Measurements from ENCODE around the gene HS6ST1.

Gene HS6ST1

DNA sequence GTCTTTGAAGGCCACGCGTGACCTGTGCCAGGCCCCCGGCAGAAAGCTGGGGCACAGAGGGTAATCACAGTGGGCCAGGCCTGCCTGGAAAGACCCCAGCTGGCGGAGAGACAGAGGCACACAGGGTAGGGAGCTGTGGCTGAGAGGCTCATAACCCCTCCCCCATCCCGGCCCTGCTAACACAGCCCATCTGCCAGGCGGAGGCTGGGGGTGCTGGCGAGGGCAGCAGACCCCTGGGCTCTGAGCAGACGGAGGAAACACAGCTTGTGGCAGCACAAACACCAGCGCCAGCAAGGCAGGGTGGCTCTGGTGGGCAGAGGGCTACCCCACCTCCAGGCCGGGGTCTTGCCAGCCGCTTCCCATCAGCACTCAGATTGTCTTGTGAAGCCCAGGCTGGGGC, 19.0 kb downstream of the HS6ST1 start:
- Histone ChIP-seq H3K27me3 (ENCODE audit: insufficient read depth, poor library complexity, severe bottlenecking) (no peaks in the 10 kb centered on the region), H3K4me3 (replicated peaks; ENCODE audit: insufficient read depth, low read length) (no peak overlapping the region), H3K27ac (replicated peaks) (no peak overlapping the region)
- DNase-seq (ENCODE audit: low read depth in 1 of 2, low spot score in 1 of 2) = no peak
- TF ChIP-seq, protein P1, sequence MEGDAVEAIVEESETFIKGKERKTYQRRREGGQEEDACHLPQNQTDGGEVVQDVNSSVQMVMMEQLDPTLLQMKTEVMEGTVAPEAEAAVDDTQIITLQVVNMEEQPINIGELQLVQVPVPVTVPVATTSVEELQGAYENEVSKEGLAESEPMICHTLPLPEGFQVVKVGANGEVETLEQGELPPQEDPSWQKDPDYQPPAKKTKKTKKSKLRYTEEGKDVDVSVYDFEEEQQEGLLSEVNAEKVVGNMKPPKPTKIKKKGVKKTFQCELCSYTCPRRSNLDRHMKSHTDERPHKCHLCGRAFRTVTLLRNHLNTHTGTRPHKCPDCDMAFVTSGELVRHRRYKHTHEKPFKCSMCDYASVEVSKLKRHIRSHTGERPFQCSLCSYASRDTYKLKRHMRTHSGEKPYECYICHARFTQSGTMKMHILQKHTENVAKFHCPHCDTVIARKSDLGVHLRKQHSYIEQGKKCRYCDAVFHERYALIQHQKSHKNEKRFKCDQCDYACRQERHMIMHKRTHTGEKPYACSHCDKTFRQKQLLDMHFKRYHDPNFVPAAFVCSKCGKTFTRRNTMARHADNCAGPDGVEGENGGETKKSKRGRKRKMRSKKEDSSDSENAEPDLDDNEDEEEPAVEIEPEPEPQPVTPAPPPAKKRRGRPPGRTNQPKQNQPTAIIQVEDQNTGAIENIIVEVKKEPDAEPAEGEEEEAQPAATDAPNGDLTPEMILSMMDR (IDR thresholded peaks at IDR 0.05; ENCODE audit: insufficient read depth, low read length) = no peak
- TF ChIP-seq POLR2AphosphoS5 (IDR thresholded peaks at IDR 0.05; ENCODE audit: low read depth) = no peak
- TF ChIP-seq, protein P2, sequence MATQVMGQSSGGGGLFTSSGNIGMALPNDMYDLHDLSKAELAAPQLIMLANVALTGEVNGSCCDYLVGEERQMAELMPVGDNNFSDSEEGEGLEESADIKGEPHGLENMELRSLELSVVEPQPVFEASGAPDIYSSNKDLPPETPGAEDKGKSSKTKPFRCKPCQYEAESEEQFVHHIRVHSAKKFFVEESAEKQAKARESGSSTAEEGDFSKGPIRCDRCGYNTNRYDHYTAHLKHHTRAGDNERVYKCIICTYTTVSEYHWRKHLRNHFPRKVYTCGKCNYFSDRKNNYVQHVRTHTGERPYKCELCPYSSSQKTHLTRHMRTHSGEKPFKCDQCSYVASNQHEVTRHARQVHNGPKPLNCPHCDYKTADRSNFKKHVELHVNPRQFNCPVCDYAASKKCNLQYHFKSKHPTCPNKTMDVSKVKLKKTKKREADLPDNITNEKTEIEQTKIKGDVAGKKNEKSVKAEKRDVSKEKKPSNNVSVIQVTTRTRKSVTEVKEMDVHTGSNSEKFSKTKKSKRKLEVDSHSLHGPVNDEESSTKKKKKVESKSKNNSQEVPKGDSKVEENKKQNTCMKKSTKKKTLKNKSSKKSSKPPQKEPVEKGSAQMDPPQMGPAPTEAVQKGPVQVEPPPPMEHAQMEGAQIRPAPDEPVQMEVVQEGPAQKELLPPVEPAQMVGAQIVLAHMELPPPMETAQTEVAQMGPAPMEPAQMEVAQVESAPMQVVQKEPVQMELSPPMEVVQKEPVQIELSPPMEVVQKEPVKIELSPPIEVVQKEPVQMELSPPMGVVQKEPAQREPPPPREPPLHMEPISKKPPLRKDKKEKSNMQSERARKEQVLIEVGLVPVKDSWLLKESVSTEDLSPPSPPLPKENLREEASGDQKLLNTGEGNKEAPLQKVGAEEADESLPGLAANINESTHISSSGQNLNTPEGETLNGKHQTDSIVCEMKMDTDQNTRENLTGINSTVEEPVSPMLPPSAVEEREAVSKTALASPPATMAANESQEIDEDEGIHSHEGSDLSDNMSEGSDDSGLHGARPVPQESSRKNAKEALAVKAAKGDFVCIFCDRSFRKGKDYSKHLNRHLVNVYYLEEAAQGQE (IDR thresholded peaks at IDR 0.05; ENCODE audit: insufficient replicate concordance, low read depth) = no peak
- TF ChIP-seq GABPA (IDR thresholded peaks at IDR 0.05; ENCODE audit: low read depth) = no peak
- no peak for TF ChIP-seq SPI1 (IDR thresholded peaks at IDR 0.05; ENCODE audit: borderline replicate concordance, low read depth)

DNA sequence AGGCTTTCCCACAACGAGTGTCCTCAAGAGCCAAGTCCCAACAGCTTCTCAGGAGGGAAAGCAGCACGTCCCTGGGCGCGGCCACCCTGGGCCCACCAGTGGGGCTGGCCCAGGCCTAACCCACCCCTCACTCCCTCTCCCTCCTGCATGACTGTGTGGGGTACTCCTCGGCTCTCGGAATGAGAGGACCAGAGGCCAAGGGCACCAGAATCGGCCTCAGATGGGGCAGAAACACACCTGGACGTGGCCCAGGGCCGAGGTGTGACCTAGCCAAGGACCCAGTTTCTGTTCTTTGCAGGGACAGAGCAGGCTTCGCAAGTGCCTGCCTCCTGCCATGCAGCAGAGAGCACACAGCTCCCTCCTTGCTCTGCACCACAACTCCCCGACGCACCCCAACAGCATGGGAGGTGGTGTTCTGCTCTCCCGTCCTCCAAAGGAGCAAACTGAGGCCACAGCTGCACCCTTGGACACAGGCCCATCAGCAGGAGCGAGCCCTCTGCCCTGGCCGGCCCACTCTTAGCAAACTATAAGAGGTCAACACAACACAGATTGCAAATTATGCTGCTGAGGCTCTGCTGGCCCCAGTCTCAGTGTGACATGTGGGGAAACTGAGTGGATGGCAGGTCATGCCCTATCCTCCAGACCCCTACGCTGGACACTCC, 19.7 kb downstream of the HS6ST1 start:
- TF ChIP-seq POLR2AphosphoS5 (IDR thresholded peaks at IDR 0.05; ENCODE audit: low read depth) = no peak
- TF ChIP-seq, protein P2 (IDR thresholded peaks at IDR 0.05; ENCODE audit: insufficient replicate concordance, low read depth) = no peak
- TF ChIP-seq, protein P1 (IDR thresholded peaks at IDR 0.05; ENCODE audit: insufficient read depth, low read length) = no peak
- TF ChIP-seq GABPA (IDR thresholded peaks at IDR 0.05; ENCODE audit: low read depth) = no peak
- no peak for TF ChIP-seq SPI1 (IDR thresholded peaks at IDR 0.05; ENCODE audit: borderline replicate concordance, low read depth)
- no peak for DNase-seq (ENCODE audit: low read depth in 1 of 2, low spot score in 1 of 2)
- H3K4me3 ChIP-seq (replicated peaks; ENCODE audit: insufficient read depth, low read length) = no peak overlapping the region
- no peak overlapping the region for H3K27ac ChIP-seq (replicated peaks)
- no peaks in the 10 kb centered on the region for H3K27me3 ChIP-seq (ENCODE audit: insufficient read depth, poor library complexity, severe bottlenecking)

DNA sequence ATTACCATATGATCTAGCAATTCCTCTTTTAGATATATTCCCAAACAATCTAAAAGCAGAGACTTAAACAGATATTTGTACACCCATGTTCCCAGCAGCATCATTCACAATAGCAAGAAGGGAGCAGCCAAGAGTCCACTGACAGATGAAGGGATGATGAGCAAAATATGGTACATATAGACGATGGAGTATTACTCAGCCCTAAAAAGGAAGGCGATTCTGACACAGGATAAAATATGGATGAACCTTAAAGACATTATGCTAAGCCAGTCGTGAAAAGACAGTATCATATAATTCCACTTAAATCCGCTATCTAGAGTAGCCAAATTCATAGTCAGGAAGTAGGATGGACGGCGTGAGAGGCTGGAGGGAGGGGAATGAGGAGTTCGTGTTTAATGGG, 20.4 kb downstream of the HS6ST1 start:
- H3K27me3 ChIP-seq (ENCODE audit: insufficient read depth, poor library complexity, severe bottlenecking) = no peaks in the 10 kb centered on the region
- DNase-seq (ENCODE audit: low read depth in 1 of 2, low spot score in 1 of 2) = no peak
- no peak overlapping the region for H3K27ac ChIP-seq (replicated peaks)
- TF ChIP-seq GABPA (IDR thresholded peaks at IDR 0.05; ENCODE audit: low read depth) = no peak
- TF ChIP-seq SPI1 (IDR thresholded peaks at IDR 0.05; ENCODE audit: borderline replicate concordance, low read depth) = no peak
- TF ChIP-seq POLR2AphosphoS5 (IDR thresholded peaks at IDR 0.05; ENCODE audit: low read depth) = no peak
- TF ChIP-seq, protein P2 (IDR thresholded peaks at IDR 0.05; ENCODE audit: insufficient replicate concordance, low read depth) = no peak
- TF ChIP-seq, protein P1 (IDR thresholded peaks at IDR 0.05; ENCODE audit: insufficient read depth, low read length) = no peak
- H3K4me3 ChIP-seq (replicated peaks; ENCODE audit: insufficient read depth, low read length) = no peak overlapping the region

All from HL-60 (cell line).